Esophagus muscularis mucosa (tissue), 4 donors: ENCODE results near the gene ABCB10. TPM values are rescaled to one million over a fixed set of nuclear protein-coding genes. Genes with fewer than 3 reads are reported as not detected.

ENCODE experiments used
- DNase-seq: peaks from one replicate; pipeline ENCODE4 v3.0.0-alpha.2; 2017; ENCODE audit errors: extremely low spot score
- H3K27ac ChIP-seq, 4 donors: fragments of 200-600 bp; sonication (generic); replicated peaks in 1 of 4; 1 replicate in 3 of 4; 2 replicates in 1 of 4; pipeline ENCODE4 v1.5.1; 2016 to 2019; ENCODE audit warnings: mild to moderate bottlenecking in 1 of 4
- H3K27me3 ChIP-seq, 4 donors: fragments of 200-600 bp; sonication (generic); one replicate each; pipeline versions ENCODE4 v1.5.1 to v1.6.0; 2016 to 2019
- H3K36me3 ChIP-seq, 4 donors: fragments of 200-600 bp; sonication (generic); one replicate each; pipeline ENCODE4 v1.5.1; 2016 to 2019
- H3K4me1 ChIP-seq, 4 donors: fragments of 200-600 bp; sonication (generic); one replicate each; pipeline ENCODE4 v1.5.1; 2016 to 2019
- H3K4me3 ChIP-seq, 4 donors: fragments of 200-600 bp; sonication (generic); 1 replicate in 2 of 4; 2 replicates in 2 of 4; pipeline ENCODE4 v1.5.1; 2016 to 2019; ENCODE audit warnings: mild to moderate bottlenecking in 4 of 4, moderate library complexity in 1 of 4
- H3K9me3 ChIP-seq, 4 donors: fragments of 200-600 bp; sonication (generic); 1 replicate in 3 of 4; 2 replicates in 1 of 4; pipeline ENCODE4 v1.5.1; 2016 to 2019
- EP300 ChIP-seq: sonication (generic); formaldehyde crosslinking; IDR thresholded peaks from one replicate; pipeline ENCODE4 v1.6.1; 2017; ENCODE audit warnings: antibody characterized with exemption
- POLR2A ChIP-seq: fragments of 450-650 bp; IDR thresholded peaks from one replicate; pipeline ENCODE4 v1.6.1; 2017; ENCODE audit warnings: antibody characterized with exemption, moderate library complexity, mild to moderate bottlenecking, low read depth
- POLR2AphosphoS5 ChIP-seq, 2 donors: sonication (generic); formaldehyde crosslinking; IDR thresholded peaks; one replicate each; pipeline ENCODE4 v1.6.1; 2017; ENCODE audit warnings: antibody characterized with exemption in 2 of 2
- WGBS: methylation state at CpG from one replicate; pipeline ENCODE4 v1.1.5; 2018; 5-methylcytosine and 5-hydroxymethylcytosine counted together
- intact Hi-C: fragments of 100-400 bp; cut with DNase I; formaldehyde crosslinking; loops from one replicate; pipeline ENCODE4 v1.15.1; 2023
- total RNA-seq, 4 donors: library from RNA; depleted of rRNA; stranded (reverse); fragments of >200 nt; gene quantifications; one replicate each; pipeline versions ENCODE4 v1.1.0 to v1.2.1, GENCODE V29; 2016
- TF ChIP-seq, protein P1 (sequence below), 3 experiments: fragments of 200-600 bp in 2 of 3; fragments of 450-650 bp in 1 of 3; sonication (generic) in 2 of 3; IDR thresholded peaks; one replicate each; pipeline ENCODE4 v1.5.1; 2017 to 2019; ENCODE audit warnings: antibody characterized with exemption in 3 of 3, mild to moderate bottlenecking in 2 of 3, moderate library complexity in 1 of 3

The ABCB10 gene
- total RNA-seq, 4 donors from 2014 or later: 14.1 to 28.7 (median 21.3) TPM

DNA sequence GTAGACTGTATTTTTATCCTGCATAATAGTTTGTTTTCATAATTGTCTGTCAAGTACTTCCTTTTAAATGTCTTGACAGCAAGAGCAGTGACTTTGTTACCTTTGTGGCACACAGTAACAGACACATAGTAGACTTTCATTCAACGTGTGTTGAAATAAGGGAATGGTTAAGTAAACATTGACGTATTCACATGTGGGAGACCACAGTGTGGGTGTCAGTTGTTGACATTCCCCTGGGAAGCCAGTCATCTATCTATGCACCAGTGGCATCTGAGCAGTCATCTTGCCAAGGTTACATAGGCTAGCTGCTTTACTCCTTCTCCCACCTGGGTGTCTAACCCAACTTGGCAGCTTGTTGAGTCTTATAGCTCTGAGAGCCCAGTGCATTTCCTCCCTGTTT, 48.9 kb downstream of the ABCB10 start:
- WGBS: 51% methylated on average over 2 of the region's 2 CpGs
- intact Hi-C loops: no loop called here
- H3K27ac ChIP-seq: no peak overlapping the region

DNA sequence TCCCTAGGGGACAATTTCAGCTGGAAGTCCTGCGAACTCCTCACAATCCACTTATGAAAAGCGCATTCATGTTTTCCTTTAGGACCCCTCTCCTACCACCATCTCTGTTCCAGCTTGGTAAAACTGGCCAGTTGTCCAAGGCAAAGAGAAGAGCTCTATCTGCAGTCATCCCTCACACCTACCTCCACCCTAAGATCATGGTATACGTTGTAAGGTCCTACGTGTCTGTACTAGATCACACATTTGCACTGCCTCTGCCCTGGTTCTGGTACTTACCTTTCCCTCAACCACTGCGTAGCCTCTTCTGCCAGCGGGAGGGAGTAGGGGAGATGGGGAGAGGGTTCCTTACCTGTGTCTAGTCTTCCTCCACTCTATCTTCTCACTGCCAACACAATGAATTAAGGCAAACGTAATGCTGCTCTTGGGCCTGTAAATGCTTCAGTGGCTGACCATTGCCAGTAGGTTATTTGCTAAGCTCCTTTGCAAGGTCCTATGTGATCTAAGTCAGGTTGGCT, 49.6 kb downstream of the ABCB10 start:
- TF ChIP-seq EP300 (no peak), POLR2AphosphoS5 (IDR thresholded peaks at IDR 0.05) (no peak), POLR2A (no peak)
- TF ChIP-seq, protein P1, sequence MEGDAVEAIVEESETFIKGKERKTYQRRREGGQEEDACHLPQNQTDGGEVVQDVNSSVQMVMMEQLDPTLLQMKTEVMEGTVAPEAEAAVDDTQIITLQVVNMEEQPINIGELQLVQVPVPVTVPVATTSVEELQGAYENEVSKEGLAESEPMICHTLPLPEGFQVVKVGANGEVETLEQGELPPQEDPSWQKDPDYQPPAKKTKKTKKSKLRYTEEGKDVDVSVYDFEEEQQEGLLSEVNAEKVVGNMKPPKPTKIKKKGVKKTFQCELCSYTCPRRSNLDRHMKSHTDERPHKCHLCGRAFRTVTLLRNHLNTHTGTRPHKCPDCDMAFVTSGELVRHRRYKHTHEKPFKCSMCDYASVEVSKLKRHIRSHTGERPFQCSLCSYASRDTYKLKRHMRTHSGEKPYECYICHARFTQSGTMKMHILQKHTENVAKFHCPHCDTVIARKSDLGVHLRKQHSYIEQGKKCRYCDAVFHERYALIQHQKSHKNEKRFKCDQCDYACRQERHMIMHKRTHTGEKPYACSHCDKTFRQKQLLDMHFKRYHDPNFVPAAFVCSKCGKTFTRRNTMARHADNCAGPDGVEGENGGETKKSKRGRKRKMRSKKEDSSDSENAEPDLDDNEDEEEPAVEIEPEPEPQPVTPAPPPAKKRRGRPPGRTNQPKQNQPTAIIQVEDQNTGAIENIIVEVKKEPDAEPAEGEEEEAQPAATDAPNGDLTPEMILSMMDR (IDR thresholded peaks at IDR 0.05): no peak
- intact Hi-C loops: no loop called here
- 82% methylated on average over 7 of the region's 7 CpGs for whole genome bisulfite sequencing

More for the DNA sequence above, 48.9 kb downstream of the ABCB10 start:
- DNase-seq: no peak
- Histone ChIP-seq H3K27me3 (no peaks in the 10 kb centered on the region), H3K9me3 (no peaks in the 10 kb centered on the region), H3K36me3 (peaks cover 0 to 7% (median 5%) of the 10 kb centered on the region in 4 donors), H3K4me1 (peaks cover 11 to 36% (median 29%) of the 10 kb centered on the region in 4 donors), H3K4me3 (no peak overlapping the region)
- TF ChIP-seq, protein P1 (IDR thresholded peaks at IDR 0.05): no peak
- TF ChIP-seq EP300 (no peak), POLR2AphosphoS5 (IDR thresholded peaks at IDR 0.05) (no peak), POLR2A (no peak)

DNA sequence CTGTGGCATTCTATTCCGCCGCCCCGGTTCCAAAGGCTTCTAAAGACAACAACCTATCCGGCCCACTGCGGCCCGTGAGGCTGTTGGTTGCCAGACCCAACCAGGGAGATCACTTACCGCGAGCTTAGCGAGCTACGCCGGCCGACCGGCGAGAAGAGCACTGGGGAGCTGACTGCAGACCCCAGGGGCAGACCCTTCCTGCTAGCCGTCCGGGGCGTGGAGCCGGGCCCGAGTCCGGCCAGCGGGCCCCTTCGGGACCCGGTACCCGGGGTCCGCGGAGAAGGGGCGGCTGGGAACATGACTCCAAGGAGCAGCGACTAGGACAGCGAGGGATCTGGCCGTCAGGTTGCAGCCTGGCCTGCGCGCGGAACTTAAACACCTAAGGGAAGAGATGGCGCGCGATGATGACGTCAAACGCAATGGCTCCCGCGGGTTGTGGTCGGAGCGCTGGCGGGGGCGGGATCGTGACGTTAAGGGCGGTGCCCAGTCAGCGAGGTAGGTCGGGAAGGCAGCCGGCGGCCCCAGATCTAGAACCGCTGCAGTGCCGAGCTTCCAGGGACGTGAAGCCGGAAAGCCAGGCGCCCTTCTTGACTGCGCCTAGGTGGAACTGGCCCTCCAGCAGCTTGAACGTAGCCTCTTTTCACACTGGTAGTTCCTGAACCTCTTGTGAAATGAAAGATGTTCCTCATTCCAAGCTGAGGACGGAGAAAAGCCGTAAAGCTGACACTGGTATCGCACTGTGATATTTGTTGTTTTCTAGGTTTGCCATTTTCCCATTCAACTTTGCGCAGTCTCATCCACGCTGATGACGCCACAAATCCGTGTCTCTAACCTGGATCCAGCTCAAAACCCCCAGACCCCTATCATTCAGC, 50.3 kb downstream of the ABCB10 start, which contains the start of gene NUP133:
Gene NUP133, minus strand, starts transcription at position 391 of the 872 bp plus-strand sequence. Its CDS starts 92 bp downstream, at position 299.
- H3K4me1 ChIP-seq: peaks cover 11 to 30% (median 25%) of the 10 kb centered on the region in 4 donors
- TF ChIP-seq POLR2A: peak; percentile 60
- TF ChIP-seq EP300: no peak
- TF ChIP-seq, protein P1 (IDR thresholded peaks at IDR 0.05): no peak
- TF ChIP-seq POLR2AphosphoS5 (IDR thresholded peaks at IDR 0.05): peak; percentile 98
- peak within 1 kb of the TSS; percentile 78 to 95 (median 91) for H3K4me3 ChIP-seq
- H3K27me3 ChIP-seq: no peaks in the 10 kb centered on the region
- H3K9me3 ChIP-seq: no peaks in the 10 kb centered on the region
- DNase-seq: peak; percentile 100
- H3K27ac ChIP-seq: peak within 1 kb of the TSS; percentile 94 to 97 (median 96)
- intact Hi-C loops: no loop called here
- 2% methylated on average over 38 of the region's 65 CpGs for WGBS
- peaks cover 0 to 13% (median 10%) of the 10 kb centered on the region in 4 donors for H3K36me3 ChIP-seq

More for the DNA sequence above, 49.6 kb downstream of the ABCB10 start:
- Histone ChIP-seq H3K4me3 (peak overlapping the region; percentile 78 to 95 (median 91)), H3K9me3 (no peaks in the 10 kb centered on the region), H3K27ac (peak overlapping the region; percentile 94 to 97 (median 96)), H3K27me3 (no peaks in the 10 kb centered on the region), H3K36me3 (peaks cover 0 to 11% (median 8%) of the 10 kb centered on the region in 4 donors), H3K4me1 (peaks cover 11 to 30% (median 25%) of the 10 kb centered on the region in 4 donors)
- DNase-seq: no peak

DNA sequence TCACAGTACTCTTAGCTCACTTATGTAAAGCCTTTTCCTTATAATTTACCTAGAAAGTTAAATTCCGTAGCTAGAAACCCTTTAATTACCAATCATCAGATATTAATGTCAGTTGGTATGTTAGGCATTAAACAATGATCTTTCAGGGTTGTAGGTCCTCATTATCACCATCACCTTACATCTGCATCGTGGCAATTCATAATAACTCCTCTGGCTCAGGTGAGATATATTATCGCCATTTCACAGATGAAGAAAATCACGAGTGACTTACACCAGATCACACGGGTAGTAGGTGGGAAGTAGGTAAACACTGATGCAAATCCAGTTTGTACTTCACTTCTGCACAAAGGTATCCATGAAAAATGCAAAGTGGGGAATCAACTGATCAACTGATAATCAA, 51.0 kb downstream of the ABCB10 start:
- no peaks in the 10 kb centered on the region for H3K9me3 ChIP-seq
- H3K27me3 ChIP-seq: no peaks in the 10 kb centered on the region
- peak overlapping the region; percentile 94 to 97 (median 96) for H3K27ac ChIP-seq
- DNase-seq: no peak
- TF ChIP-seq EP300: no peak
- TF ChIP-seq, protein P1 (IDR thresholded peaks at IDR 0.05): no peak
- intact Hi-C loops: no loop called here
- WGBS: 7% methylated on average over 5 of the region's 5 CpGs
- peaks cover 0 to 20% (median 16%) of the 10 kb centered on the region in 4 donors for H3K36me3 ChIP-seq
- H3K4me1 ChIP-seq: peaks cover 11 to 30% (median 25%) of the 10 kb centered on the region in 4 donors
- peak overlapping the region; percentile 78 to 95 (median 91) for H3K4me3 ChIP-seq
